HEK293 (cell line): ENCODE measurements around the gene YIPF1.

Experiments
- ELK4 ChIP-seq: IDR thresholded peaks from 2 replicates; pipeline ENCODE4 v1.6.1; 2011; ENCODE audit warnings: mild to moderate bottlenecking, low read depth, low read length, borderline replicate concordance
- KLF1 ChIP-seq: fragments of 450-650 bp; formaldehyde crosslinking; IDR thresholded peaks from 2 replicates; pipeline ENCODE4 v1.5.1; 2016; ENCODE audit warnings: missing biosample characterization, missing genetic modification characterization
- MEIS1 ChIP-seq: sonication (generic); formaldehyde crosslinking; IDR thresholded peaks from 2 replicates; pipeline ENCODE4 v1.8.1; 2022; ENCODE audit warnings: missing genetic modification reagents, mild to moderate bottlenecking, borderline replicate concordance
- PATZ1 ChIP-seq: fragments of 450-650 bp; formaldehyde crosslinking; IDR thresholded peaks from 2 replicates; pipeline ENCODE4 v1.5.1; 2016; ENCODE audit warnings: missing biosample characterization, missing genetic modification characterization
- PBX3 ChIP-seq: sonication (generic); formaldehyde crosslinking; IDR thresholded peaks from 2 replicates; pipeline ENCODE4 v1.8.1; 2022; ENCODE audit warnings: mild to moderate bottlenecking, moderate library complexity, missing genetic modification reagents
- TCF7L2 ChIP-seq: IDR thresholded peaks from 2 replicates; pipeline ENCODE4 v1.6.1; 2011; ENCODE audit warnings: low read depth, mild to moderate bottlenecking, inconsistent platforms, low read length, moderate library complexity, borderline replicate concordance
- ZBTB1 ChIP-seq: fragments of 450-650 bp; formaldehyde crosslinking; IDR thresholded peaks from 2 replicates; pipeline ENCODE4 v1.5.1; 2016; ENCODE audit warnings: missing biosample characterization, missing genetic modification characterization
- ZBTB17 ChIP-seq: fragments of 450-650 bp; formaldehyde crosslinking; IDR thresholded peaks from 2 replicates; pipeline ENCODE4 v1.5.1; 2016; ENCODE audit warnings: missing biosample characterization, missing genetic modification characterization
- ZBTB8A ChIP-seq: fragments of 450-650 bp; formaldehyde crosslinking; IDR thresholded peaks from 2 replicates; pipeline ENCODE4 v1.5.1; 2016; ENCODE audit warnings: missing biosample characterization, missing genetic modification characterization
- ZNF133 ChIP-seq: fragments of 450-650 bp; formaldehyde crosslinking; IDR thresholded peaks from 2 replicates; pipeline ENCODE4 v1.5.1; 2016; ENCODE audit warnings: missing biosample characterization, missing genetic modification characterization
- ZNF146 ChIP-seq: fragments of 450-650 bp; formaldehyde crosslinking; IDR thresholded peaks from 2 replicates; pipeline ENCODE4 v1.5.1; 2016; ENCODE audit warnings: missing biosample characterization, missing genetic modification characterization
- ZNF155 ChIP-seq: fragments of 450-650 bp; formaldehyde crosslinking; IDR thresholded peaks from 2 replicates; pipeline ENCODE4 v1.5.1; 2016; ENCODE audit warnings: missing biosample characterization, missing genetic modification characterization
- ZNF292 ChIP-seq: fragments of 450-650 bp; formaldehyde crosslinking; IDR thresholded peaks from 2 replicates; pipeline ENCODE4 v1.5.1; 2016; ENCODE audit warnings: low read depth, missing biosample characterization, missing genetic modification characterization, borderline replicate concordance
- ZNF362 ChIP-seq: fragments of 450-650 bp; formaldehyde crosslinking; IDR thresholded peaks from 2 replicates; pipeline ENCODE4 v1.5.1; 2016; ENCODE audit warnings: missing biosample characterization, missing genetic modification characterization
- ZNF530 ChIP-seq: fragments of 450-650 bp; formaldehyde crosslinking; IDR thresholded peaks from 2 replicates; pipeline ENCODE4 v1.5.1; 2016; ENCODE audit warnings: low read depth, missing biosample characterization, missing genetic modification characterization
- ZNF548 ChIP-seq: fragments of 450-650 bp; formaldehyde crosslinking; IDR thresholded peaks from 2 replicates; pipeline ENCODE4 v1.5.1; 2016; ENCODE audit warnings: missing biosample characterization, missing genetic modification characterization
- ZNF558 ChIP-seq: fragments of 450-650 bp; formaldehyde crosslinking; IDR thresholded peaks from 2 replicates; pipeline ENCODE4 v1.5.1; 2016; ENCODE audit warnings: missing biosample characterization, missing genetic modification characterization
- ZNF654 ChIP-seq: fragments of 450-650 bp; formaldehyde crosslinking; IDR thresholded peaks from 2 replicates; pipeline ENCODE4 v1.5.1; 2016; ENCODE audit warnings: low read depth, missing biosample characterization, missing genetic modification characterization
- ZNF692 ChIP-seq: fragments of 450-650 bp; formaldehyde crosslinking; IDR thresholded peaks from 2 replicates; pipeline ENCODE4 v1.5.1; 2016; ENCODE audit warnings: missing biosample characterization, missing genetic modification characterization
- ZNF785 ChIP-seq: fragments of 450-650 bp; formaldehyde crosslinking; IDR thresholded peaks from 2 replicates; pipeline ENCODE4 v1.5.1; 2016; ENCODE audit warnings: missing biosample characterization, missing genetic modification characterization
- ZSCAN16 ChIP-seq: fragments of 450-650 bp; formaldehyde crosslinking; IDR thresholded peaks from 2 replicates; pipeline ENCODE4 v1.5.1; 2016; ENCODE audit warnings: missing biosample characterization, missing genetic modification characterization
- ZXDB ChIP-seq: fragments of 450-650 bp; formaldehyde crosslinking; IDR thresholded peaks from 2 replicates; pipeline ENCODE4 v1.5.1; 2016; ENCODE audit warnings: missing biosample characterization, missing genetic modification characterization
- TF ChIP-seq, protein P1 (sequence below): fragments of 450-650 bp; formaldehyde crosslinking; IDR thresholded peaks from 2 replicates; pipeline ENCODE4 v1.5.1; 2016; ENCODE audit warnings: missing biosample characterization, missing genetic modification characterization
- TF ChIP-seq, protein P2 (sequence below): fragments of 450-650 bp; formaldehyde crosslinking; IDR thresholded peaks from 2 replicates; pipeline ENCODE4 v1.5.1; 2016; ENCODE audit warnings: missing biosample characterization, missing genetic modification characterization
- TF ChIP-seq, protein P3 (sequence below): fragments of 450-650 bp; formaldehyde crosslinking; IDR thresholded peaks from 2 replicates; pipeline ENCODE4 v1.5.1; 2016; ENCODE audit warnings: missing biosample characterization, missing genetic modification characterization

Gene YIPF1

GRCh38 chr1:53837924-53838653, 51.5 kb downstream of the YIPF1 start, which contains the start of gene NDC1 (continued):
- TF ChIP-seq, protein P1, sequence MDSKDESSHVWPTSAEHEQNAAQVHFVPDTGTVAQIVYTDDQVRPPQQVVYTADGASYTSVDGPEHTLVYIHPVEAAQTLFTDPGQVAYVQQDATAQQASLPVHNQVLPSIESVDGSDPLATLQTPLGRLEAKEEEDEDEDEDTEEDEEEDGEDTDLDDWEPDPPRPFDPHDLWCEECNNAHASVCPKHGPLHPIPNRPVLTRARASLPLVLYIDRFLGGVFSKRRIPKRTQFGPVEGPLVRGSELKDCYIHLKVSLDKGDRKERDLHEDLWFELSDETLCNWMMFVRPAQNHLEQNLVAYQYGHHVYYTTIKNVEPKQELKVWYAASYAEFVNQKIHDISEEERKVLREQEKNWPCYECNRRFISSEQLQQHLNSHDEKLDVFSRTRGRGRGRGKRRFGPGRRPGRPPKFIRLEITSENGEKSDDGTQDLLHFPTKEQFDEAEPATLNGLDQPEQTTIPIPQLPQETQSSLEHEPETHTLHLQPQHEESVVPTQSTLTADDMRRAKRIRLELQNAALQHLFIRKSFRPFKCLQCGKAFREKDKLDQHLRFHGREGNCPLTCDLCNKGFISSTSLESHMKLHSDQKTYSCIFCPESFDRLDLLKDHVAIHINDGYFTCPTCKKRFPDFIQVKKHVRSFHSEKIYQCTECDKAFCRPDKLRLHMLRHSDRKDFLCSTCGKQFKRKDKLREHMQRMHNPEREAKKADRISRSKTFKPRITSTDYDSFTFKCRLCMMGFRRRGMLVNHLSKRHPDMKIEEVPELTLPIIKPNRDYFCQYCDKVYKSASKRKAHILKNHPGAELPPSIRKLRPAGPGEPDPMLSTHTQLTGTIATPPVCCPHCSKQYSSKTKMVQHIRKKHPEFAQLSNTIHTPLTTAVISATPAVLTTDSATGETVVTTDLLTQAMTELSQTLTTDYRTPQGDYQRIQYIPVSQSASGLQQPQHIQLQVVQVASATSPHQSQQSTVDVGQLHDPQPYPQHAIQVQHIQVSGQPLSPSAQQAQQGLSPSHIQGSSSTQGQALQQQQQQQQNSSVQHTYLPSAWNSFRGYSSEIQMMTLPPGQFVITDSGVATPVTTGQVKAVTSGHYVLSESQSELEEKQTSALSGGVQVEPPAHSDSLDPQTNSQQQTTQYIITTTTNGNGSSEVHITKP (tag by site-specific recombination): peak; percentile 84
- 0 out of 2 replicates have a peak, but pooled peaks have one; percentile 80 for TF ChIP-seq ZNF785 (tag by site-specific recombination)
- TF ChIP-seq ZXDB (tag by site-specific recombination): peak; percentile 98
- TF ChIP-seq ZSCAN16 (tag by site-specific recombination): no peak
- TF ChIP-seq PBX3 (CRISPR knock-in tag): peak; percentile 89; the same call in 1 of the 2 replicates
- TF ChIP-seq ZBTB1 (tag by site-specific recombination): no peak
- TF ChIP-seq, protein P2, sequence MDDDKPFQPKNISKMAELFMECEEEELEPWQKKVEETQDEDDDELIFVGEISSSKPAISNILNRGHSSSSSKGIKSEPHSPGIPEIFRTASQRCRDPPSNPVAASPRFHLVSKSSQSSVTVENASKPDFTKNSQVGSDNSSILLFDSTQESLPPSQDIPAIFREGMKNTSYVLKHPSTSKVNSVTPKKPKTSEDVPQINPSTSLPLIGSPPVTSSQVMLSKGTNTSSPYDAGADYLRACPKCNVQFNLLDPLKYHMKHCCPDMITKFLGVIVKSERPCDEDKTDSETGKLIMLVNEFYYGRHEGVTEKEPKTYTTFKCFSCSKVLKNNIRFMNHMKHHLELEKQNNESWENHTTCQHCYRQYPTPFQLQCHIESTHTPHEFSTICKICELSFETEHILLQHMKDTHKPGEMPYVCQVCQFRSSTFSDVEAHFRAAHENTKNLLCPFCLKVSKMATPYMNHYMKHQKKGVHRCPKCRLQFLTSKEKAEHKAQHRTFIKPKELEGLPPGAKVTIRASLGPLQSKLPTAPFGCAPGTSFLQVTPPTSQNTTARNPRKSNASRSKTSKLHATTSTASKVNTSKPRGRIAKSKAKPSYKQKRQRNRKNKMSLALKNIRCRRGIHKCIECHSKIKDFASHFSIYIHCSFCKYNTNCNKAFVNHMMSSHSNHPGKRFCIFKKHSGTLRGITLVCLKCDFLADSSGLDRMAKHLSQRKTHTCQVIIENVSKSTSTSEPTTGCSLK (tag by site-specific recombination): no peak
- TF ChIP-seq ZNF558: peak; percentile 68; the same call in 1 of the 2 replicates
- peak; percentile 9; the same call in 1 of the 2 replicates for TF ChIP-seq ZNF146 (tag by site-specific recombination)
- TF ChIP-seq ZNF362 (tag by site-specific recombination): no peak
- TF ChIP-seq, protein P3, sequence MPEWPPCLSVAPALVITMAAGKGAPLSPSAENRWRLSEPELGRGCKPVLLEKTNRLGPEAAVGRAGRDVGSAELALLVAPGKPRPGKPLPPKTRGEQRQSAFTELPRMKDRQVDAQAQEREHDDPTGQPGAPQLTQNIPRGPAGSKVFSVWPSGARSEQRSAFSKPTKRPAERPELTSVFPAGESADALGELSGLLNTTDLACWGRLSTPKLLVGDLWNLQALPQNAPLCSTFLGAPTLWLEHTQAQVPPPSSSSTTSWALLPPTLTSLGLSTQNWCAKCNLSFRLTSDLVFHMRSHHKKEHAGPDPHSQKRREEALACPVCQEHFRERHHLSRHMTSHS: no peak; the same call in 1 of the 2 replicates
- TF ChIP-seq ZNF292 (tag by site-specific recombination): no peak
- peak; percentile 99 for TF ChIP-seq ZBTB17
- TF ChIP-seq ELK4: peak; percentile 60; the same call in 1 of the 2 replicates
- TF ChIP-seq ZNF548 (tag by site-specific recombination): no peak
- peak; percentile 96 for TF ChIP-seq TCF7L2
- TF ChIP-seq KLF1: peak; percentile 66
- peak; percentile 9; the same call in 1 of the 2 replicates for TF ChIP-seq ZNF654 (tag by site-specific recombination)
- TF ChIP-seq ZNF155: no peak
- no peak for TF ChIP-seq ZNF133 (tag by site-specific recombination)
- peak; percentile 74 for TF ChIP-seq ZNF692 (tag by site-specific recombination)
- peak; percentile 79 for TF ChIP-seq PATZ1 (tag by site-specific recombination)
- no peak for TF ChIP-seq ZNF530 (tag by site-specific recombination)
- peak; percentile 93 for TF ChIP-seq ZBTB8A
- TF ChIP-seq MEIS1 (CRISPR knock-in tag): no peak
